Measurements from ENCODE around the gene BLOC1S4. TPM values are rescaled to one million over a fixed set of nuclear protein-coding genes. Genes with fewer than 3 reads are reported as not detected.
A peak's percentile ranks its signal among the peaks of the same experiment; 100 is the strongest.
"Not testable (repeated sequence)": the region's sequence is repeated elsewhere in the genome, so short reads cannot be mapped to it uniquely, and the experiment has no call there.

Gene BLOC1S4
- total RNA-seq, 2 donors from 2014 or later = 13.3 to 15.0 TPM

GRCh38 chr4:6750286-6751221, 34.6 kb downstream of the BLOC1S4 start:
- DNase-seq = peak; percentile 56 to 75
- peak; percentile 1 for ATAC-seq
- intact Hi-C loops (cut with DNase I, micrococcal nuclease) = no loop called here

DNA sequence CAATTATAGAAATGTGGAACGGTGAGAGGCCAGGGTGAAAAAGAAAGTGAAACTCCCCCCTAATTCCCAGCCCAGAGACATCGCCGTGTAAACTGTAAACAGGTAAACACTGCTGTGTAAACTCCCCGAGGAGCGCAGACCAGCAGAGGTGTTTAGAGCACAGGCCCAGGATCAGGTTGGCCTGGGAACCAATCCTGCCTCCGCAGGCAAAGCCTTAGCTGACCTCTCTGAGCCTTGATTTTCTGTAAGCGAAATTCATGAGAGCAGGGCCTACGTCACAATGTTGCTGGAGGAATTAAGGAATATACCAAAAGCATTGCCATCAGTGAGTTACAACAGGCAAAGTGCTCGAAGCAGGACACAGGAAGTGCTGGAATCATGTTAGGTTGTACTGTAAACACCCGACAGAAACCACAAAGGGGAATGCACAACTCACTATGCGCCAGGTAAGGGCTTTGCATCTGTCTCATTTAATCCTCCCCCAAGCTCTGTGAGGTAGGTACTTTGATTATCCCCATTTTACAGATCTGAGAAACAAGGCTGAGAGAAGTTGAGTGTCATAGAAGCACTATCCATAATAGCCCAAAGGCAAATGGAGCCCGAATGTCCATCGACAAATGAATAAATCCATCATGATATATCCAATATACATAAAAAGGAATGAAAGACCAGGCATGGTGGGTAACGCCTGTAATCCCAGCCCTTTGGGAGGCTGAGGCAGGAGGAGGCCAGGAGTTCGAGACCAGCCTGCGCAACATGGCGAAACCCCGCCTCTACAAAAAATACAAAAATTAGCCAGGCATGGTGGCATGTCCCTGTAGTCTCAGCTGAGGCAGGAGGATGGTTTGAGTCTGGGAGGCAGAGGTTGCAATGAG, 35.9 kb downstream of the BLOC1S4 start:
- intact Hi-C loops (cut with DNase I, micrococcal nuclease) = no loop called here
- DNase-seq = no peak
- no peak for ATAC-seq

- ATAC-seq = no peak
- DNase-seq = no peak
- intact Hi-C loops (cut with DNase I, micrococcal nuclease) = no loop called here
Measured at GRCh38 chr4:6752486-6752829, 36.5 kb downstream of the BLOC1S4 start.

DNA sequence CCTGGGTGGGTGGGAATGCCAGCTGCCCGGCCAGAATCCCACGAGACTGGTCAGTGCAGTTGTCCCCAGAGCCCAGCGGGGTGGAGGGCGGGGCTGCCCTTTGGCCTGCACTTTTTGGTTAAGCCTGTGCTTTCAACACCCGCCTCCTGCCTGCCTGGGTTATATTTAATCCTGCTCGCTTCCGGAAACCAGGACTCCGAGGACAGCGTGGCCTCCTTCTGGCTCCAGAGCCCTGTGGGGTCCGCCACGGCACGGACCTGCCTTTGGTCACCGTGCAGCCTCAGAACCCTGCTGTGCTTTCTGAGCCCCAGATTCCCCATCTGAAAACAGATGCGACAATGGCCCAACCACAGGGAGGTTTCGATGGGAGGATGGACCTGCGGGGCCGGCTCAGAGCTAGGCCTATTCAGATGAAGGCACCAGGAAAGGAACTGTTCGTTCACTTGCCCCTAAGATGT, 37.2 kb downstream of the BLOC1S4 start:
- intact Hi-C loops (cut with DNase I, micrococcal nuclease) = no loop called here
- peak; percentile 73 to 75 for DNase-seq
- ATAC-seq = peak; percentile 20

- DNase-seq = no peak
- no peak for ATAC-seq
- intact Hi-C loops (cut with DNase I, micrococcal nuclease) = no loop called here
Measured at GRCh38 chr4:6753891-6754290, 37.9 kb downstream of the BLOC1S4 start.

DNA sequence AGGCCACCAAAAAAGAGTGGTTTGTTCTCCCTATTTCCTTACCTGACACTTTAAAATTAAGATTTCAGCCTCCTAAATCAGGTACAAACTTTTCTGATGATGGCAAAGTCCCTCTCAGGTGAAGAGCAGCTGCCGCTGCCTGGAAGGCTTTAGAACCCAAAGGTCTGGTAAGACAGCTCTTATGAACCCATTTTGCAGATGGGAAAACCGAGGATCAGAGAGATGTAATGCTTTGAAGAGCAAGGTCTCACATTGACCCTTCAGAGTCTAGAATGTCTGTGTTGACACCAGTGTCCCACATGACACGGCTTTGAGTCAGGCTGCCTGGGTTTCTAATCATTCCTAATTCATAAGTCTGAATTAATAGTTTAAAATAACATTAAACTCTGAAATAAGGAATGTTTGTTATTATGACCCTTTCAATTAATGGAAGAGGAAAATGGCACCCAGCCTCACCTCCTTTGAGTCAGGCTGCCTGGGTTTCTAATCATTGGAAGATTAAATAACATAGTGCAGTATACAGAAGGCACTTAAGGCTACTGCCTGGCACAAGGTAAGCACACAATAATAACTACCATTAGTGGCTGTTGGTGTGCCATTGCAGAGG, 38.6 kb downstream of the BLOC1S4 start:
- no peak for ATAC-seq
- no peak for DNase-seq
- intact Hi-C loops (cut with DNase I, micrococcal nuclease) = no loop called here

DNA sequence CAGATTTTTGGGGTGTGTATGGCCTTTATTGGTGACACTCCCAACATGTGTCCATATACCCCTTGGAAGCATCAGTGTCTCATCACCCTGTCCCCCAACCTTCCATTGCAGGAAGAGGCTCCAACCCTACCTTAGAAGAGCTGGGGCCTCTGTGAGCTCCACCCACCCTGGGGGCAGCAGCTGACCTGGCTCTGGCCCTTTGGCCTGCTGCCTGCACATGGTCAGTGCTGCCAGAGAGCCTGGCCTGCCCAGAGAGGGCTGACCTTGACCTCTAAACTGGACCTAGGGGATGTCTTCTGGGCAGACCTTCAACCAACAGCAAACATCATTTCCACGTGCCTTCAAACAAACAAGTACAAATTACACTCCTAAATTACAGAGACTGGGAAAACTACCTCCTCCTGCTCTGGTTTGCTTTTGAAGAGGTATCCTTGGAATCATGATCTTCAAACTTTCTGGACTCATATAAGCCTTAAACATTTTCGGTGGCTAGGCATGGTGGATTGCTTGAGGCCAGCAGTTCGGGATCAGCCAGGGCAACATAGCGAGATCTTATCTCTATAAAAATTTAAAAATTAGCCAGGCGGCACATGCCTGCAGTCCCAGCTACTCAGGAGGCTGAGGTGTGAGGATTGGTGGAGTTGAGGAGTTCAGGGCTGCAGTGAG, 39.2 kb downstream of the BLOC1S4 start:
- ATAC-seq = no peak

DNA sequence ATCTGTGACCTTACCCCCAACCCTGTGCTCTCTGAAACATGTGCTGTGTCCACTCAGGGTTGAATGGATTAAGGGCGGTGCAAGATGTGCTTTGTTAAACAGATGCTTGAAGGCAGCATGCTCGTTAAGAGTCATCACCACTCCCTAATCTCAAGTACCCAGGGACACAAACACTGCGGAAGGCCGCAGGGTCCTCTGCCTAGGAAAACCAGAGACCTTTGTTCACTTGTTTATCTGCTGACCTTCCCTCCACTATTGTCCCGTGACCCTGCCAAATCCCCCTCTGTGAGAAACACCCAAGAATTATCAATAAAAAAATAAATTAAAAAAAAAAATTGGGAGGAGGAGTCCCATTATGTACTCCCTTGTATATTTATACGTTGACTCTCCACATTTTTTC, 40.4 kb downstream of the BLOC1S4 start:
- DNase-seq; intact Hi-C loops (cut with DNase I, micrococcal nuclease); ATAC-seq: not testable (repeated sequence)

More for the DNA sequence above, 39.2 kb downstream of the BLOC1S4 start:
- DNase-seq = no peak
- intact Hi-C loops (cut with DNase I, micrococcal nuclease) = no loop called here

GRCh38 chr4:6758728-6759127, 42.8 kb downstream of the BLOC1S4 start:
- DNase-seq = no peak

GRCh38 chr4:6760865-6761264, 44.9 kb downstream of the BLOC1S4 start:
- DNase-seq (no peak), ATAC-seq (no peak)
- intact Hi-C loops (cut with DNase I, micrococcal nuclease) = no loop called here

More at GRCh38 chr4:6758728-6759127, 42.8 kb downstream of the BLOC1S4 start:
- no peak for ATAC-seq
- intact Hi-C loops (cut with DNase I, micrococcal nuclease) = no loop called here

DNA sequence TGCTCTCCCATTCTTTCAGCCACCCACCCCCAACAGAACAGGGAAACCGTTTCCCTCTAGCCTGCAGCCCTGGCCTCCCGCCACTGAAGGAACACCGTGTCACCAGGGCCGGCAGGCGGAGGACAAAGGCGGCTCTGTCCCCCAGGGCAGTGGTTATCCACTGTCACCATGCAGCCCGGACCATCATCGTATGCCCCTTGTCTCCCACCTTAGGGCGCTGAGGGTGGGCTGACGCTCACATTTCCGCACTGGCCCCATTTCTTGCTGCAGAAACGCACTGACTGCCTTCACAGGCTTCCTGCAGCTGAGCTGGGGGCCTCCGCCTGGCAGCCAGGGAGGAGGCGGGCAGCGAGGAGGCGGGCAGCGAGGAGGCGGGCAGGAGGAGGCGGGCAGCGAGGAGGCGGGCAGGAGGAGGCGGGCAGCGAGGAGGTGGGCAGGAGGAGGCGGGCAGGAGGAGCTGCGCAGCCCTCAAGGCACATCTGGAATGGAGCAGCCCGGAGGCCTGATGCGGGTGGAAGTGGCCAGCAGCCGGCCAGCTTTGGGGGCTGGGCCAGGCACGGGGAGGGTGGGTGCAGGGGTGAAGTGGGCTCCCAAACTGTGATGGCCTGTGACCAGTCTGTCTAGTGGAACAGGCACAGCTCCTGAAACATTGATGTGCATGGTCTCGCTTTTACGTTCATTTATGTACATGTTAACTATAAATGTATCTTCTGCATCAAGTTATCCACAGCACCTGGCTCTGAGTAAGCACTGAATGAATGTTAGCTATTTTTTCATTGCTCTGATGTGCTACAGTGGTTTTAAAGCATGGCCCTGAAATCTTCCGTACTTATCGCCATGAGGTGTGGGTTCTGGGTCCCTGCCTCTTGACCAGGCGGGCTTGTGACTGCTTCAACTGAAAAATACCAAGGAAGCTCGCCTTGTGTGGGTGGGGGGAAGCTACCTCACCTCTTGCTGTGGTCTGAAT, 46.0 kb downstream of the BLOC1S4 start:
- DNase-seq (no peak), ATAC-seq (no peak)

GRCh38 chr4:6763330-6763851, 47.4 kb downstream of the BLOC1S4 start:
- intact Hi-C loops (cut with DNase I, micrococcal nuclease) = no loop called here
- DNase-seq (peak; percentile 46 to 68), ATAC-seq (peak; percentile 59)

More for the DNA sequence above, 46.0 kb downstream of the BLOC1S4 start:
- intact Hi-C loops (cut with DNase I, micrococcal nuclease) = no loop called here

GRCh38 chr4:6764976-6765620, 49.1 kb downstream of the BLOC1S4 start:
- ATAC-seq (no peak), DNase-seq (no peak)
- intact Hi-C loops (cut with DNase I, micrococcal nuclease) = no loop called here

DNA sequence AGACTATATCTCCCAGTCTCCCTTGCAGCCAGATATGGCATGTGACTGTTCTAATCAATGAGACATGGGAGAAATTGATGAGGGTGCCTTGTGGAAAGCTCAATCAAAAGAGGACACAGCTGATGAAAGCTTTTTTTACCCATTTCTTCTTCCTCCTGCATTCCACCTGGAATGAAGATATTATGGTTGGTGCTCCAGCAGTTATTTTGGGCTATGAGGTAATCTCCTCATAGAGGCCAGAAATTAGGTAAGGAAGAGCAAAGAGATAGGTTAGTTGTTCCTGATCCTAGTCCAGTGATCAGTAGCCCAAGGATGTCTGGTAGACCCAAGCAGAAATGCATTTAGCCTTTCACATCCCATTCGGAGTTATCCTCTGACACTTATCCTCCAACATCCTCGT, 49.7 kb downstream of the BLOC1S4 start:
- DNase-seq (no peak), ATAC-seq (no peak)
- intact Hi-C loops (cut with DNase I, micrococcal nuclease) = no loop called here

Measured in left colon (tissue), 2 donors.